OCI-LY1 (cell line): ENCODE data around the gene EYS.

Source experiments
- H2AFZ ChIP-seq: fragments of 200-600 bp; sonication (generic), shearing (Covaris generic); 2 replicates; pipeline ENCODE4 v1.6.0; 2014; ENCODE audit warnings: antibody characterized with exemption, mild to moderate bottlenecking, low read length
- H3F3A ChIP-seq: fragments of 200-600 bp; sonication (generic), shearing (Covaris generic); 2 replicates; pipeline ENCODE4 v1.6.0; 2014; ENCODE audit warnings: mild to moderate bottlenecking, antibody characterized with exemption, low read length, moderate library complexity; ENCODE audit not compliant: insufficient read depth
- H3K27ac ChIP-seq: fragments of 200-600 bp; sonication (generic); 2 replicates; pipeline ENCODE4 v1.5.1; 2014; ENCODE audit warnings: low read length, mixed run types, mild to moderate bottlenecking, low read depth; ENCODE audit not compliant: poor library complexity, severe bottlenecking
- H3K27me3 ChIP-seq: fragments of 200-600 bp; sonication (generic); 2 replicates; pipeline ENCODE4 v1.6.0; 2014; ENCODE audit warnings: antibody characterized with exemption, mild to moderate bottlenecking, low read length, moderate library complexity; ENCODE audit not compliant: insufficient read depth
- H3K36me3 ChIP-seq: fragments of 200-600 bp; sonication (generic); 2 replicates; pipeline ENCODE4 v1.6.1; 2014; ENCODE audit warnings: mild to moderate bottlenecking, antibody characterized with exemption, low read length, moderate library complexity, mixed read lengths; ENCODE audit not compliant: insufficient read depth
- H3K4me1 ChIP-seq: fragments of 200-600 bp; sonication (generic); 2 replicates; pipeline ENCODE4 v1.5.1; 2014; ENCODE audit warnings: mild to moderate bottlenecking, low read length, moderate library complexity; ENCODE audit not compliant: insufficient read depth, severe bottlenecking
- H3K4me2 ChIP-seq: fragments of 200-600 bp; sonication (generic), shearing (Covaris generic); 2 replicates; pipeline ENCODE4 v1.6.1; 2014; ENCODE audit warnings: low read length
- H3K4me3 ChIP-seq: fragments of 200-600 bp; sonication (generic); 2 replicates; pipeline ENCODE4 v1.5.1; 2014; ENCODE audit warnings: low read length, low read depth, mild to moderate bottlenecking, mixed read lengths; ENCODE audit not compliant: poor library complexity, severe bottlenecking
- H3K79me2 ChIP-seq: fragments of 200-600 bp; shearing (Covaris generic); 2 replicates; pipeline ENCODE4 v1.6.1; 2016; ENCODE audit warnings: mixed run types, low read length, mixed read lengths; ENCODE audit not compliant: insufficient read depth
- H3K9ac ChIP-seq: fragments of 200-600 bp; sonication (generic), shearing (Covaris generic); 2 replicates; pipeline ENCODE4 v1.6.1; 2014; ENCODE audit warnings: mild to moderate bottlenecking, low read length, mixed read lengths
- H3K9me2 ChIP-seq: fragments of 200-600 bp; sonication (generic), shearing (Covaris generic); 2 replicates; pipeline ENCODE4 v1.6.1; 2014; ENCODE audit warnings: low read depth, mild to moderate bottlenecking, low read length, mixed read lengths
- H3K9me3 ChIP-seq: fragments of 200-600 bp; shearing (Covaris generic); 2 replicates; pipeline ENCODE4 v1.6.1; 2014; ENCODE audit warnings: low read length, mixed read lengths
- H4K20me1 ChIP-seq: fragments of 200-600 bp; sonication (generic), shearing (Covaris generic); 2 replicates; pipeline ENCODE4 v1.6.0; 2016; ENCODE audit warnings: mild to moderate bottlenecking, low read length; ENCODE audit not compliant: insufficient read depth
- CTCF ChIP-seq: fragments of 200-600 bp; sonication (generic), shearing (Covaris generic); IDR thresholded peaks from 2 replicates; pipeline ENCODE4 v1.5.1; 2017; ENCODE audit warnings: mild to moderate bottlenecking, antibody characterized with exemption, low read length, moderate library complexity, mixed read lengths
- EZH2 ChIP-seq: fragments of 200-600 bp; sonication (generic), shearing (Covaris generic); IDR thresholded peaks from 2 replicates; pipeline ENCODE4 v1.8.0; 2017; ENCODE audit warnings: borderline replicate concordance, mixed run types, mild to moderate bottlenecking, antibody characterized with exemption, low read length, moderate library complexity, mixed read lengths

EYS gene

GRCh38 chr6:64334636-64335035 is 1372.4 kb downstream of the EYS start:
- no peak overlapping the region for H2AFZ ChIP-seq
- H3K9me3 ChIP-seq, result no peaks in the 10 kb centered on the region
- H3F3A ChIP-seq, result no peaks in the 10 kb centered on the region
- no peaks in the 10 kb centered on the region for H3K4me1 ChIP-seq
- H3K27me3 ChIP-seq, result no peaks in the 10 kb centered on the region
- H3K36me3 ChIP-seq, result no peaks in the 10 kb centered on the region
- no peak overlapping the region for H3K27ac ChIP-seq
- H3K4me2 ChIP-seq, result no peak overlapping the region
- H3K79me2 ChIP-seq, result no peaks in the 10 kb centered on the region
- TF ChIP-seq EZH2, result no peak
- no peak for TF ChIP-seq CTCF
- H3K9ac ChIP-seq, result no peak overlapping the region
- H3K9me2 ChIP-seq, result no peaks in the 10 kb centered on the region
- H4K20me1 ChIP-seq, result no peaks in the 10 kb centered on the region
- H3K4me3 ChIP-seq, result no peak overlapping the region

- no peaks in the 10 kb centered on the region for H3K9me2 ChIP-seq
Observed at GRCh38 chr6:64330694-64331307, 1376.2 kb downstream of the EYS start.

GRCh38 chr6:64326939-64327338 is 1380.1 kb downstream of the EYS start:
- TF ChIP-seq EZH2 (no peak), CTCF (no peak)
- no peaks in the 10 kb centered on the region for H3K9me2 ChIP-seq
- H3F3A ChIP-seq, result no peaks in the 10 kb centered on the region
- H4K20me1 ChIP-seq, result no peaks in the 10 kb centered on the region
- no peaks in the 10 kb centered on the region for H3K4me1 ChIP-seq
- H3K27ac ChIP-seq, result no peak overlapping the region
- H3K4me3 ChIP-seq, result no peak overlapping the region
- no peaks in the 10 kb centered on the region for H3K36me3 ChIP-seq
- no peak overlapping the region for H3K9ac ChIP-seq
- H2AFZ ChIP-seq, result no peak overlapping the region
- no peak overlapping the region for H3K4me2 ChIP-seq
- H3K9me3 ChIP-seq, result no peaks in the 10 kb centered on the region
- no peaks in the 10 kb centered on the region for H3K79me2 ChIP-seq
- H3K27me3 ChIP-seq, result no peaks in the 10 kb centered on the region

More at GRCh38 chr6:64330694-64331307, 1376.2 kb downstream of the EYS start:
- Histone ChIP-seq H3K4me3 (no peak overlapping the region), H2AFZ (no peak overlapping the region), H3K36me3 (no peaks in the 10 kb centered on the region), H3K4me1 (no peaks in the 10 kb centered on the region), H3K27me3 (no peaks in the 10 kb centered on the region), H4K20me1 (no peaks in the 10 kb centered on the region), H3K27ac (no peak overlapping the region), H3F3A (no peaks in the 10 kb centered on the region), H3K9ac (no peak overlapping the region), H3K79me2 (no peaks in the 10 kb centered on the region), H3K4me2 (no peak overlapping the region), H3K9me3 (no peaks in the 10 kb centered on the region)
- TF ChIP-seq CTCF, result peak; percentile 69
- TF ChIP-seq EZH2, result no peak
